GM12891 (cell line): ENCODE data around the gene MBD5.

Source experiments
- POLR2A ChIP-seq: IDR thresholded peaks from 2 replicates; pipeline ENCODE4 v1.6.1; 2011; ENCODE audit warnings: low read depth, low read length, control low read depth
- POLR2AphosphoS5 ChIP-seq: IDR thresholded peaks from 2 replicates; pipeline ENCODE4 v1.6.1; 2011; ENCODE audit warnings: low read depth, low read length, control low read depth
- POU2F2 ChIP-seq: IDR thresholded peaks from 2 replicates; pipeline ENCODE4 v1.6.1; 2011; ENCODE audit warnings: low read depth, mild to moderate bottlenecking, control low read depth, low read length, moderate library complexity
- TAF1 ChIP-seq: IDR thresholded peaks from 2 replicates; pipeline ENCODE4 v1.6.1; 2011; ENCODE audit warnings: low read depth, low read length, control low read depth

DNA sequence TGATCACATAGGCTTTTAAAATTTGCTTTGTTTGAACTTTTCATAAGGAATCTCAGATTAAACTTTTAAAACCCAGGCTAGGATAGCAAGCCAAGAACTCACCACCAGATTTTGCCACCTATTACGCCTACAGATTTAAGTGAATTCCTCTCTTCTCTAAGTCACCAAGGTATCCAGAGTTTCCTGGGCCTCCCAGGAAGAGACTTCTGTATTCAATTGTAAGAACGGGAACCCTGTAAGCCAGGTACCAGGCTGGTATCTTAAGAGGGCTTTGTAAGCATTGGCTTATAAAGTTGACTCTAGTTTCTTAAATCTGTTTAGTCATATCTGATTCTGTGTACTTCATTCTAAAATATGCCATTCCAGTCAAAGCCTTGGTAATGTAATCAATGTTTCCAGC lies 285.1 kb downstream of the MBD5 start:
- TF ChIP-seq POLR2AphosphoS5 = no peak
- TF ChIP-seq TAF1 = no peak
- no peak for TF ChIP-seq POLR2A
- no peak for TF ChIP-seq POU2F2
